Heart left ventricle (tissue), 16 donors: ENCODE data around the gene MGMT. TPM values are rescaled to one million over a fixed set of nuclear protein-coding genes. Genes with fewer than 3 reads are reported as not detected.

Experiments
- ATAC-seq, 4 donors: fragments of 200-7000 bp; cut with Tn5 transposase; one replicate each; pipeline ENCODE4 v1.9.1; 2020 to 2022; ENCODE audit warnings: moderate library complexity in 4 of 4, mild to moderate bottlenecking in 3 of 4, moderate number of reproducible peaks in 1 of 4
- DNase-seq, 5 donors: peaks; one replicate each; pipeline ENCODE4 v3.0.0-alpha.2; 2020
- H3K27ac ChIP-seq, 12 donors: fragments of 200-600 bp; sonication (generic) in 4 of 12; one replicate each; pipeline versions ENCODE4 v1.5.0 to v1.8.0; 2016 to 2022; ENCODE audit warnings: mild to moderate bottlenecking in 2 of 12
- H3K27me3 ChIP-seq, 9 donors: fragments of 200-600 bp; sonication (generic) in 2 of 9; one replicate each; pipeline versions ENCODE4 v1.5.1 to v1.8.0; 2016 to 2022; ENCODE audit warnings: mild to moderate bottlenecking in 3 of 9
- H3K36me3 ChIP-seq, 9 donors: fragments of 200-600 bp; sonication (generic) in 2 of 9; one replicate each; pipeline versions ENCODE4 v1.5.0 to v1.8.0; 2018 to 2022; ENCODE audit warnings: mild to moderate bottlenecking in 2 of 9
- H3K4me1 ChIP-seq, 12 donors: fragments of 200-600 bp; sonication (generic) in 4 of 12; one replicate each; pipeline versions ENCODE4 v1.5.0 to v1.8.0; 2016 to 2022; ENCODE audit warnings: mild to moderate bottlenecking in 3 of 12
- H3K4me3 ChIP-seq, 12 donors: fragments of 200-600 bp; sonication (generic) in 4 of 12; one replicate each; pipeline versions ENCODE4 v1.5.0 to v1.8.0; 2017 to 2022; ENCODE audit warnings: mild to moderate bottlenecking in 9 of 12, moderate library complexity in 4 of 12
- H3K9me3 ChIP-seq, 12 donors: fragments of 200-600 bp; sonication (generic) in 4 of 12; one replicate each; pipeline versions ENCODE4 v1.5.0 to v1.8.0; 2016 to 2022; ENCODE audit warnings: mild to moderate bottlenecking in 1 of 12
- CTCF ChIP-seq, 12 donors: fragments of 200-600 bp; sonication (generic) in 4 of 12; IDR thresholded peaks; one replicate each; pipeline versions ENCODE4 v1.5.0 to v1.8.0; 2018 to 2022; ENCODE audit warnings: antibody characterized with exemption in 12 of 12, mild to moderate bottlenecking in 5 of 12
- POLR2A ChIP-seq, 2 donors: fragments of 450-650 bp; IDR thresholded peaks; one replicate each; pipeline ENCODE4 v1.6.1; 2017; ENCODE audit warnings: antibody characterized with exemption in 2 of 2, mild to moderate bottlenecking in 2 of 2, moderate library complexity in 2 of 2
- WGBS, 4 donors: extraction: QIAGEN DNeasy Blood & Tissue Kit in 2 of 4; methylation state at CpG; one replicate each; pipeline versions ENCODE4 v1.1.5 to v1.1.7; 2013 to 2018; 5-methylcytosine and 5-hydroxymethylcytosine counted together
- intact Hi-C, 10 donors: fragments of 100-400 bp; cut with DNase I; formaldehyde crosslinking; loops; one replicate each; pipeline versions ENCODE4 v1.11.1 to v1.14.2; 2022
- polyA plus RNA-seq, 2 donors: library from polyadenylated mRNA; stranded (reverse); fragments of 200-250 nt; gene quantifications; one replicate each; pipeline ENCODE4 v1.2.3, GENCODE V29; 2013
- total RNA-seq, 9 donors: library from RNA; depleted of rRNA in 2 of 9; stranded (reverse); fragments of >200 nt in 2 of 9; fragmentation: NEBNext Ultra II Directional in 3 of 9; extraction: Animal tissue kit (Norgen Biotek cat#: 25700) in 3 of 9; gene quantifications; one replicate each; pipeline versions ENCODE4 v1.1.0 to v1.2.4, GENCODE V29; 2016 to 2023
- donor health status: ischemic (EF 13 %, LVEDD 7.1; RV severe dilation, severe dysfunction).
- donor health status: healthy with polysubstance abuse.
- donor health status: DM: no; HTN: yes; CAD: no.
- donor health status: DM: no; HTN: no; CAD: no.
- donor health status: ischemic (EF 25% LVEDD 6.9; RV normal size, moderate dysfunction).
- donor health status: ischemic (EF 25% LVEDD 5.7; RV mildly dilated, moderate dysfunction).
- donor health status: healthy.
- donor health status: DM: yes; HTN: yes; CAD: no.
- donor health status: ischemic (EF 35%, LVEDD 5.7; RV mildly dilated, moderate dysfunction).
- donor health status: nonischemic (EF 11% LVEDD 7.7; RV severe dilation, severe dysfunction).
- donor health status: DM: yes; HTN: yes; CAD: no.
- donor health status: PGD.
- donor health status: ischemic (EF 29% LVEDD 5.4; RV normal size, mild dysfunction).
- donor health status: nonischemic (EF 23%, LVEDD 6.1; RV moderate dilation, normal function).

MGMT gene
- total and polyA plus RNA-seq, 11 donors = 6.2 to 25.3 (median 11.6) TPM

- Histone ChIP-seq H3K9me3 (peaks cover 0 to 2% (median 0%) of the 10 kb centered on the region in 12 donors), H3K27ac (no peak overlapping the region), H3K4me3 (no peak overlapping the region), H3K4me1 (peaks cover 0 to 12% (median 2%) of the 10 kb centered on the region in 12 donors), H3K36me3 (no peaks in the 10 kb centered on the region), H3K27me3 (no peaks in the 10 kb centered on the region)
- ATAC-seq (no peak), DNase-seq (no peak)
- intact Hi-C loops = no loop called here
- WGBS, 4 donors = 82 to 96% (median 94%) methylated on average over 4 to 7 of the region's 7 CpGs
- TF ChIP-seq CTCF (IDR thresholded peaks at IDR 0.05) (no peak), POLR2A (IDR thresholded peaks at IDR 0.05) (no peak)
Measured at GRCh38 chr10:129440722-129441316, 26.2 kb upstream of the MGMT start.

GRCh38 chr10:129441372-129442009 is 25.6 kb upstream of the MGMT start:
- no peak for TF ChIP-seq POLR2A (IDR thresholded peaks at IDR 0.05)
- no peak for TF ChIP-seq CTCF (IDR thresholded peaks at IDR 0.05)

GRCh38 chr10:129442866-129443265 is 24.2 kb upstream of the MGMT start:
- WGBS, 4 donors = 80 to 93% (median 89%) methylated on average over 7 of the region's 7 CpGs
- Histone ChIP-seq H3K4me3 (no peak overlapping the region), H3K9me3 (no peaks in the 10 kb centered on the region), H3K27ac (no peak overlapping the region), H3K36me3 (no peaks in the 10 kb centered on the region), H3K27me3 (no peaks in the 10 kb centered on the region), H3K4me1 (peaks cover 0 to 12% (median under 1%) of the 10 kb centered on the region in 12 donors)
- intact Hi-C loops = no loop called here
- DNase-seq (no peak), ATAC-seq (no peak)
- TF ChIP-seq POLR2A (IDR thresholded peaks at IDR 0.05) (no peak), CTCF (IDR thresholded peaks at IDR 0.05) (no peak)

More at GRCh38 chr10:129441372-129442009, 25.6 kb upstream of the MGMT start:
- no peak for DNase-seq
- Histone ChIP-seq H3K4me3 (no peak overlapping the region), H3K27me3 (no peaks in the 10 kb centered on the region), H3K27ac (no peak overlapping the region), H3K4me1 (peaks cover 0 to 12% (median 2%) of the 10 kb centered on the region in 12 donors), H3K36me3 (no peaks in the 10 kb centered on the region), H3K9me3 (no peaks in the 10 kb centered on the region)
- WGBS, 4 donors = 77 to 92% (median 84%) methylated on average over 8 to 9 of the region's 9 CpGs
- intact Hi-C loops = no loop called here
- ATAC-seq = peak in 1 of 4 donors; percentile 25

- intact Hi-C loops = no loop called here
- Histone ChIP-seq H3K9me3 (no peaks in the 10 kb centered on the region), H3K4me3 (no peak overlapping the region), H3K36me3 (no peaks in the 10 kb centered on the region), H3K27me3 (no peaks in the 10 kb centered on the region), H3K27ac (no peak overlapping the region), H3K4me1 (peaks cover 0 to under 1% (median 0%) of the 10 kb centered on the region in 12 donors)
- WGBS, 4 donors = 86 to 92% (median 91%) methylated on average over 2 of the region's 2 CpGs
- DNase-seq (no peak), ATAC-seq (no peak)
- no peak for TF ChIP-seq CTCF (IDR thresholded peaks at IDR 0.05)
- TF ChIP-seq POLR2A (IDR thresholded peaks at IDR 0.05) = no peak
Measured at GRCh38 chr10:129444359-129444758, 22.7 kb upstream of the MGMT start.
